Mammary epithelial cell (primary cell): Measurements from ENCODE around the gene FGFRL1.

Experiments
- CTCF ChIP-seq, 2 donors: IDR thresholded peaks in 1 of 2; conservative IDR thresholded peaks in 1 of 2; 2 replicates each; pipeline ENCODE4 v1.5.1; 2011 to 2012; ENCODE audit warnings: inconsistent platforms in 2 of 2, low read length in 2 of 2, mild to moderate bottlenecking in 2 of 2, control low read depth in 1 of 2, low read depth in 1 of 2; ENCODE audit not compliant: insufficient read depth in 1 of 2; ENCODE audit errors: extremely low read depth in 1 of 2
- EZH2 ChIP-seq: IDR thresholded peaks from 2 replicates; pipeline ENCODE4 v1.6.1; 2012; ENCODE audit warnings: low read length, inconsistent platforms, borderline replicate concordance

- TF ChIP-seq CTCF (conservative IDR thresholded peaks at IDR 0.05 in 1 of 2, IDR thresholded peaks at IDR 0.05 in 1 of 2; ENCODE audit: extremely low read depth in 1 of 2, insufficient read depth in 1 of 2, low read depth in 1 of 2, low read length in 2 of 2) (no peak), EZH2 (no peak)
Measured at GRCh38 chr4:1008840-1009541, 2.4 kb upstream of the FGFRL1 start.
